ENCODE results near the gene EMC10. TPM values are rescaled to one million over a fixed set of nuclear protein-coding genes. Genes with fewer than 3 reads are reported as not detected.

The EMC10 gene
- total RNA-seq, 1 experiment from 2014 or later: 36.8 TPM

DNA sequence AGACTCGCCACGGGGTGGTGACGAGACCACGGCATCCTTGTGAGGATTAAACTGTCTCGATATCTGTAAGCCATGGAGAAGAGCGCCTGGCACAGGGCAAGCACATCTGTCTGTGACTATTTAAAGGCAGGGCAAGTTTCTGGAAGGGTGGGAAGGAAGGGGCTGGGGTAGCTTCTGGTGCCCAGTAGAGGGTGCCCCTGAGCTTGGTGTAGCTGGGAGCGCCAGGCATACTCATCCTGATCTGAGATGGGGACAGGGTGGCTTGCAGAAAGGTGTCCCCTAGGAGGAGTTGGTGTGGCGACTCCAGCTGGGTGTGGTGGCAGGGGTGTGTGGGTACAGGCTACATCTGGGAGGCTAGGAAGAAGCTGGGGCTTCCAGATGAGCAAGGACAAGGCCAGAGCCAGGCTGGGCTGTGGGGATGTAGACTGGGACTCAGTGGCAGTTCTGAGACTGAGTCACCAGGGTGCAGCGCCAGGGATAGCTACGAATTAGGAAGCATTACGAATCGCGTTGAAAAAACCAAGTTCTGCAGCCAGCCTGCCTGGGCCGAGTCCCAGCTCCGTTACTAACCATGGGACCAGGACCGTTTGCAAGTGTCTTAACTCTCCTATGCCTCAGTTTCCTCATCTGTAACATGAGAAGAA is 60.5 kb downstream of the EMC10 start:
- DNase-seq (ENCODE audit: extremely low read depth, low read depth): no peak

DNA sequence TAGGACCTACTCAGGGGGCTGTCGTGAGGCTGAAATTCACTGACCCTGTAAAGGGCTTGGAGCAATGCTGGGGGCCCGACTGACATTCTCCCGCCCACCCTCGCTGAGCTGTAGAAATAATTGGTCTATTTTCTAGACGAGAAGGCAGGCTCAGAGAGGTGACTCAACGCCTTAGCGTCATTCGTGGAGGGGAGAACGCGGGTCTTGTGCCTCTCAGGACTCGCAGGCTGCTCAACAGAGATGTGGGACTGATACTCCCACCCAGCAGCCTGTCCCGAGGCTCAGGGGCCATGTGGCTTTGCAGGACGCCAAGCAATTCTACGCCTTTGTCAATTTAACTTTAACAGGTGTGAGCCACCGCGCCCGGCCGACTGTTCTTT is 61.0 kb downstream of the EMC10 start:
- no peak for DNase-seq (ENCODE audit: extremely low read depth, low read depth)

DNA sequence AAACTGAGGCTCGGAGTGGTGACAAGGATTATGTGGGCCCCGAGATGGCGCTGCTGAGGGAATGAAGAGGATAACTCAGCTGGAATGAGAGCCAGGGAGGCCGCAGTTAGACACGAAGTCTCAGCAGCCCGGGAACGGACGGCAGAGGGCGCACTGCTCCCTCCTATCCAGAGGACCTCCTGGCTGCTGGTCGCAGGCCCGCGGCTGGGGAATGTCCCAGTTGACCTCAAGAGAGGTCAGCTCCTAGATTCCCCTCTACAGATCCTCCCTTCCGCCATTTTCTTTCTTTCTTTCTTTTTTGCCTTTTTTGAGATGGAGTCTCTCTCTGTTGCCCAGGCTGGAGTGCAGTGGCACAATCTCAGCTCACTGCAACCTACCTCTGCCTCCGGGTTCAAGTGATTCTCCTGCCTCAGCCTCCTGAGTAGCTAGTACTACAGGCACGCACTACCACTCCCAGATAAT is 61.5 kb downstream of the EMC10 start:
- DNase-seq (ENCODE audit: extremely low read depth, low read depth): peak; percentile 81

Other genes starting within 250 kb of the EMC10 start
- 0.27 and 0.87 TPM in 2 replicates for gene KCNC3, start 147.1 kb upstream of the EMC10 start, total RNA-seq (2014; rRNA removed; shearing (Covaris generic))
- 0.49 TPM in 1 of 2 replicates, not detected in the other for gene NAPSA, start 110.9 kb upstream of the EMC10 start, total RNA-seq (2014; rRNA removed; shearing (Covaris generic))
- 52.0 and 55.8 TPM in 2 replicates for gene NR1H2, start 100.0 kb upstream of the EMC10 start, total RNA-seq (2014; rRNA removed; shearing (Covaris generic))
- 18.7 and 20.9 TPM in 2 replicates for gene POLD1, start 92.2 kb upstream of the EMC10 start, total RNA-seq (2014; rRNA removed; shearing (Covaris generic))
- gene SPIB, start 57.6 kb upstream of the EMC10 start, total RNA-seq (2014; rRNA removed; shearing (Covaris generic)): not detected in 2 replicates
- not detected in 2 replicates for gene MYBPC2, start 43.6 kb upstream of the EMC10 start, total RNA-seq (2014; rRNA removed; shearing (Covaris generic))
- gene GARIN5A, start 341 bp downstream of the EMC10 start, total RNA-seq (2014; rRNA removed; shearing (Covaris generic)): 0.26 and 0.92 TPM in 2 replicates
- 10.0 and 17.8 TPM in 2 replicates for gene JOSD2, start 34.7 kb downstream of the EMC10 start, total RNA-seq (2014; rRNA removed; shearing (Covaris generic))
- gene ASPDH, start 37.4 kb downstream of the EMC10 start, total RNA-seq (2014; rRNA removed; shearing (Covaris generic)): not detected in 2 replicates
- gene LRRC4B, start 91.9 kb downstream of the EMC10 start, total RNA-seq (2014; rRNA removed; shearing (Covaris generic)): 0.09 and 0.25 TPM in 2 replicates
- 0.20 and 0.49 TPM in 2 replicates for gene SYT3, start 163.4 kb downstream of the EMC10 start, total RNA-seq (2014; rRNA removed; shearing (Covaris generic))
- 4.6 and 8.0 TPM in 2 replicates for gene C19orf81, start 172.9 kb downstream of the EMC10 start, total RNA-seq (2014; rRNA removed; shearing (Covaris generic))
- 0.12 and 0.15 TPM in 2 replicates for gene SHANK1, start 243.3 kb downstream of the EMC10 start, total RNA-seq (2014; rRNA removed; shearing (Covaris generic))
- 4.6 and 5.4 TPM in 2 replicates for gene CLEC11A, start 246.9 kb downstream of the EMC10 start, total RNA-seq (2014; rRNA removed; shearing (Covaris generic))